Caco-2 (cell line): Measurements from ENCODE around the gene ATG101. TPM values are rescaled to one million over a fixed set of nuclear protein-coding genes. Genes with fewer than 3 reads are reported as not detected.

Experiments used
- Bru-seq: library from RNA; stranded (reverse); fragments of 400-500 nt; gene quantifications from one replicate; lab custom pipeline; 2021; lab: Mats Ljungman, UMichigan
- BruChase-seq, 2 experiments: library from RNA; stranded (reverse); fragments of 400-500 nt; gene quantifications; one replicate each; lab custom pipeline; 2021; lab: Mats Ljungman, UMichigan
- BruUV-seq: library from RNA; stranded (reverse); fragments of 400-500 nt; replicated peaks from 2 replicates; lab custom pipeline; 2021; lab: Mats Ljungman, UMichigan
- CTCF ChIA-PET: fragments of 300-600 bp; sonication (Branson Sonifier 250); formaldehyde crosslinking; loops from one replicate; lab custom pipeline; 2022; ENCODE audit warnings: antibody characterized with exemption; lab: Charles Lee
- POLR2A ChIA-PET: fragments of 300-600 bp; sonication (Branson Sonifier 250); formaldehyde crosslinking; loops from one replicate; lab custom pipeline; 2022; ENCODE audit warnings: antibody characterized with exemption; lab: Charles Lee
- DNase-seq, 2 experiments: peaks; one replicate each; pipeline versions ENCODE4 v3.0.0 to v3.0.0-alpha.2; 2020 to 2022
- H3K27me3 ChIP-seq: replicated peaks from 2 replicates; pipeline ENCODE4 v1.6.0; 2011; ENCODE audit warnings: low read length; ENCODE audit not compliant: control insufficient read depth, insufficient read depth
- H3K36me3 ChIP-seq: 2 replicates; pipeline ENCODE4 v1.5.1; 2011; ENCODE audit warnings: low read length; ENCODE audit not compliant: control insufficient read depth, insufficient read depth
- H3K4me1 ChIP-seq: fragments of 250-450 bp; sonication (Bioruptor Pico); 2 replicates; pipeline ENCODE4 v1.5.1; 2020; ENCODE audit warnings: mild to moderate bottlenecking
- H3K4me3 ChIP-seq: 2 replicates; pipeline ENCODE4 v1.5.1; 2011; ENCODE audit warnings: low read depth, mild to moderate bottlenecking, control low read depth, low read length
- H3K9me3 ChIP-seq: fragments of 250-450 bp; sonication (Bioruptor Pico); 2 replicates; pipeline ENCODE4 v1.5.1; 2020; ENCODE audit warnings: mild to moderate bottlenecking, moderate library complexity
- H3K27ac Mint-ChIP-seq: one replicate; pipeline ENCODE4 v1.8.0; 2022; ENCODE audit warnings: mixed read lengths; ENCODE audit not compliant: unreplicated experiment
- H3K27me3 Mint-ChIP-seq: one replicate; pipeline ENCODE4 v1.8.0; 2022; ENCODE audit warnings: mixed read lengths; ENCODE audit not compliant: insufficient read depth, unreplicated experiment
- H3K36me3 Mint-ChIP-seq: one replicate; pipeline ENCODE4 v1.8.0; 2022; ENCODE audit warnings: mild to moderate bottlenecking, mixed read lengths; ENCODE audit not compliant: insufficient read depth, unreplicated experiment
- H3K4me1 Mint-ChIP-seq: one replicate; pipeline ENCODE4 v1.8.0; 2022; ENCODE audit warnings: low read depth, mixed read lengths; ENCODE audit not compliant: unreplicated experiment
- H3K4me3 Mint-ChIP-seq: one replicate; pipeline ENCODE4 v1.8.0; 2022; ENCODE audit warnings: mild to moderate bottlenecking, moderate library complexity, mixed read lengths; ENCODE audit not compliant: unreplicated experiment
- H3K9me3 Mint-ChIP-seq: one replicate; pipeline ENCODE4 v1.8.0; 2022; ENCODE audit warnings: mixed read lengths; ENCODE audit not compliant: unreplicated experiment
- intact Hi-C: fragments of 100-400 bp; cut with micrococcal nuclease; formaldehyde crosslinking; loops from one replicate; pipeline ENCODE4 v1.10.0; 2022; ENCODE audit not compliant: unreplicated experiment
- long read RNA-seq: library from polyadenylated mRNA; stranded (forward); transcript quantifications from one replicate; pipeline ENCODE4 v2.0.0, GENCODE V29; 2022
- total RNA-seq: library from RNA; stranded (reverse); gene quantifications from 2 replicates; pipeline ENCODE4 v1.2.3, GENCODE V29; 2022
- TF ChIP-seq, protein P1 (sequence below), 2 experiments: fragments of 200-600 bp in 1 of 2; IDR thresholded peaks; 1 replicate in 1 of 2; 2 replicates in 1 of 2; pipeline versions ENCODE4 v1.5.1 to v1.8.0; 2011 to 2022; ENCODE audit warnings: antibody characterized with exemption in 1 of 2, control low read depth in 1 of 2, inconsistent platforms in 1 of 2, low read depth in 1 of 2, low read length in 1 of 2, mild to moderate bottlenecking in 1 of 2, moderate library complexity in 1 of 2; ENCODE audit not compliant: insufficient read depth in 1 of 2, severe bottlenecking in 1 of 2, unreplicated experiment in 1 of 2

The ATG101 gene, protein sequence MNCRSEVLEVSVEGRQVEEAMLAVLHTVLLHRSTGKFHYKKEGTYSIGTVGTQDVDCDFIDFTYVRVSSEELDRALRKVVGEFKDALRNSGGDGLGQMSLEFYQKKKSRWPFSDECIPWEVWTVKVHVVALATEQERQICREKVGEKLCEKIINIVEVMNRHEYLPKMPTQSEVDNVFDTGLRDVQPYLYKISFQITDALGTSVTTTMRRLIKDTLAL
- 67.2 and 78.0 TPM in 2 replicates for total RNA-seq
- percentile 86 among the genes with signal in this experiment for Bru-seq, nascent RNA
- BruChase-seq, experiment 1, labeled RNA remaining after a 2-hour chase: percentile 91 among the genes with signal in this experiment
- BruChase-seq, experiment 2, labeled RNA remaining after a 6-hour chase: percentile 87 among the genes with signal in this experiment
- long read RNA-seq, transcript ATG101-207 (4 exons, 846 nt): minor isoform, 22 of 171 reads
- long read RNA-seq, transcript ATG101-201 (4 exons, 1,439 nt): major isoform, 122 of 171 reads
- long read RNA-seq, partial matches to known transcripts: 16 of 171 reads
- long read RNA-seq, other reads (novel, unspliced or antisense): 11 of 171 reads

GRCh38 chr12:52069327-52070184 is at the start of gene ATG101:
ATG101 (plus strand) TSS chr12:52069978; CDS start chr12:52073651, 3,673 bp downstream.
- H3K4me1 Mint-ChIP-seq: peaks cover 30% of the 10 kb centered on the region
- BruUV-seq: TSS peak; percentile 84
- peaks cover 12% of the 10 kb centered on the region for H3K4me1 ChIP-seq
- H3K36me3 ChIP-seq: peaks cover 4% of the 10 kb centered on the region; the same call in 1 of the 2 replicates
- DNase-seq: peak; percentile 96
- H3K4me3 Mint-ChIP-seq: peak within 1 kb of the TSS; percentile 85
- CTCF ChIA-PET: interaction anchor here (0.9 to 5.1 kb wide), 15 partner anchors 10 to 66 kb away, joined by 3 to 84 read pairs (median 5); partner anchors contain the start of gene NR4A1
- intact Hi-C loops: loop anchor here (1.0 kb wide), 5 partner anchors 14 to 44 kb away; partner anchors contain the start of gene NR4A1
- H3K27ac Mint-ChIP-seq: peak within 1 kb of the TSS; percentile 100
- TF ChIP-seq, protein P1, sequence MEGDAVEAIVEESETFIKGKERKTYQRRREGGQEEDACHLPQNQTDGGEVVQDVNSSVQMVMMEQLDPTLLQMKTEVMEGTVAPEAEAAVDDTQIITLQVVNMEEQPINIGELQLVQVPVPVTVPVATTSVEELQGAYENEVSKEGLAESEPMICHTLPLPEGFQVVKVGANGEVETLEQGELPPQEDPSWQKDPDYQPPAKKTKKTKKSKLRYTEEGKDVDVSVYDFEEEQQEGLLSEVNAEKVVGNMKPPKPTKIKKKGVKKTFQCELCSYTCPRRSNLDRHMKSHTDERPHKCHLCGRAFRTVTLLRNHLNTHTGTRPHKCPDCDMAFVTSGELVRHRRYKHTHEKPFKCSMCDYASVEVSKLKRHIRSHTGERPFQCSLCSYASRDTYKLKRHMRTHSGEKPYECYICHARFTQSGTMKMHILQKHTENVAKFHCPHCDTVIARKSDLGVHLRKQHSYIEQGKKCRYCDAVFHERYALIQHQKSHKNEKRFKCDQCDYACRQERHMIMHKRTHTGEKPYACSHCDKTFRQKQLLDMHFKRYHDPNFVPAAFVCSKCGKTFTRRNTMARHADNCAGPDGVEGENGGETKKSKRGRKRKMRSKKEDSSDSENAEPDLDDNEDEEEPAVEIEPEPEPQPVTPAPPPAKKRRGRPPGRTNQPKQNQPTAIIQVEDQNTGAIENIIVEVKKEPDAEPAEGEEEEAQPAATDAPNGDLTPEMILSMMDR (IDR thresholded peaks at IDR 0.05; ENCODE audit: insufficient read depth in 1 of 2, low read depth in 1 of 2, low read length in 1 of 2, severe bottlenecking in 1 of 2, unreplicated experiment in 1 of 2): peak; percentile 47 to 97
- peaks cover 49% of the 10 kb centered on the region for H3K36me3 Mint-ChIP-seq
- H3K9me3 Mint-ChIP-seq: no peaks in the 10 kb centered on the region
- no peaks in the 10 kb centered on the region for H3K9me3 ChIP-seq
- no peaks in the 10 kb centered on the region for H3K27me3 ChIP-seq
- no peaks in the 10 kb centered on the region for H3K27me3 Mint-ChIP-seq
- POLR2A ChIA-PET: interaction anchor here (1.0 to 3.1 kb wide), 5 partner anchors 19 to 108 kb away, joined by 3 to 40 read pairs (median 10); partner anchors contain the start of gene NR4A1
- peak within 1 kb of the TSS; percentile 80 for H3K4me3 ChIP-seq

DNA sequence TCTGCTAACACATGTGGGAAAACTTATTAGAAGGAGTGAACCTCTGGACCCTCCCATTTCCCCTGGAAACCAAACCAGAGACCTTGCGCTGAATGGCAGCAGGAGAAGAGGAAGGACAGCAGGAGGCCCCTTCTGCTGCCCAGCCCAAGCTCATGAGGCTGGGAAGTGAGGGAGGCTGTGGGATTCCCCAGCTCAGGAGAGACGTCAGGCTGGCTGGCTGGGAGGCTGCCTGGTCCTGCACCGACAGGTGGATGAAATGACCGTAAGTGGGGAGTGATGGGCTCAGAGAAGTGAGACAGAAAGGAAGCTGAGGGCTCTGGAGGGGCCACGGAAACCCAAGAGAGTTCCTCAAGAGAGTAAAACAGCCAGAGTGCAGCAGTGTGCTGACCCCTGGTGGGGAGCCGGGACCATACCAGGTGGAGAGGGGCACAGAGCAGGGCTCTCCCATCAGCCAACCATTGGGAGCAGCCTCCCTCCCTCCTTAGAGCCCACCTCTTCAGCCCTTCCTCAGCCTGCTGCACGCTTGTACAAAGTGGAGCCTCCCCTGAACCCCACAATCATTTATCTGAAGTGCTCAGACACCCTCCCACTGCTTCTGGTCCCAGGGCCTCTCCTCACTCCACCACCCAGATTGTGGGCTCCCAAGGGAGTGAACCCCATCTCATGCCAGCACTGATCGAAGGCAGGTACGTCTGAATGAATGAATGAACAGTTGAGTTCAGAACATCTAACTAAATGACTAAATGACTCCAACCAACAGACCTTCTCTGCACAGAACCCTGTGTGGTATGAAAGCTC is 49.0 kb upstream of the ATG101 start:
- Mint-ChIP-seq H3K4me3 (peak overlapping the region; percentile 15), H3K4me1 (peaks cover 29% of the 10 kb centered on the region), H3K27me3 (no peaks in the 10 kb centered on the region), H3K9me3 (no peaks in the 10 kb centered on the region), H3K27ac (peak overlapping the region; percentile 14), H3K36me3 (peaks cover 24% of the 10 kb centered on the region)
- H3K4me3 ChIP-seq: no peak overlapping the region
- TF ChIP-seq, protein P1 (IDR thresholded peaks at IDR 0.05; ENCODE audit: insufficient read depth in 1 of 2, low read depth in 1 of 2, low read length in 1 of 2, severe bottlenecking in 1 of 2, unreplicated experiment in 1 of 2): peak; percentile 80 to 96
- H3K9me3 ChIP-seq: no peaks in the 10 kb centered on the region
- DNase-seq: peak; percentile 79 to 83
- BruUV-seq: no TSS peak
- peaks cover 7% of the 10 kb centered on the region; the same call in 1 of the 2 replicates for H3K4me1 ChIP-seq
- ChIA-PET CTCF (interaction anchor here (0.9 to 6.0 kb wide), 11 partner anchors 9 to 127 kb away, joined by 3 to 54 read pairs (median 12); no protein-coding TSS in a partner anchor), POLR2A (interaction anchor here (0.6 kb wide), 1 partner anchor 17 kb away, joined by 3 read pairs; no protein-coding TSS in a partner anchor)
- H3K27me3 ChIP-seq: no peaks in the 10 kb centered on the region
- no peaks in the 10 kb centered on the region for H3K36me3 ChIP-seq
- intact Hi-C loops: loop anchor here (1.0 kb wide), 2 partner anchors 16 to 125 kb away; no protein-coding TSS in a partner anchor
